ENCODE data around the gene SFSWAP.

- TF ChIP-seq ZNF70 (CRISPR knock-in tag; IDR thresholded peaks at IDR 0.05) (no peak), PATZ1 (CRISPR knock-in tag; IDR thresholded peaks at IDR 0.05; ENCODE audit: borderline replicate concordance) (no peak), ZFP3 (CRISPR knock-in tag; IDR thresholded peaks at IDR 0.05) (no peak), TOX (CRISPR knock-in tag; IDR thresholded peaks at IDR 0.05; ENCODE audit: borderline replicate concordance) (no peak), RARB (CRISPR knock-in tag; IDR thresholded peaks at IDR 0.05) (no peak), PPARA (CRISPR knock-in tag; IDR thresholded peaks at IDR 0.05; ENCODE audit: borderline replicate concordance) (no peak), ESRRG (CRISPR knock-in tag; IDR thresholded peaks at IDR 0.05) (no peak), TSHZ2 (CRISPR knock-in tag; IDR thresholded peaks at IDR 0.05) (no peak), BACH2 (CRISPR knock-in tag; IDR thresholded peaks at IDR 0.05; ENCODE audit: borderline replicate concordance) (no peak), ZC3H10 (CRISPR knock-in tag; IDR thresholded peaks at IDR 0.05) (no peak), OSR1 (CRISPR knock-in tag; IDR thresholded peaks at IDR 0.05) (no peak), ARNTL (CRISPR knock-in tag; IDR thresholded peaks at IDR 0.05; ENCODE audit: borderline replicate concordance, low read depth) (no peak), CREB5 (CRISPR knock-in tag; IDR thresholded peaks at IDR 0.05; ENCODE audit: low read depth) (no peak)
- TF ChIP-seq, protein P1, sequence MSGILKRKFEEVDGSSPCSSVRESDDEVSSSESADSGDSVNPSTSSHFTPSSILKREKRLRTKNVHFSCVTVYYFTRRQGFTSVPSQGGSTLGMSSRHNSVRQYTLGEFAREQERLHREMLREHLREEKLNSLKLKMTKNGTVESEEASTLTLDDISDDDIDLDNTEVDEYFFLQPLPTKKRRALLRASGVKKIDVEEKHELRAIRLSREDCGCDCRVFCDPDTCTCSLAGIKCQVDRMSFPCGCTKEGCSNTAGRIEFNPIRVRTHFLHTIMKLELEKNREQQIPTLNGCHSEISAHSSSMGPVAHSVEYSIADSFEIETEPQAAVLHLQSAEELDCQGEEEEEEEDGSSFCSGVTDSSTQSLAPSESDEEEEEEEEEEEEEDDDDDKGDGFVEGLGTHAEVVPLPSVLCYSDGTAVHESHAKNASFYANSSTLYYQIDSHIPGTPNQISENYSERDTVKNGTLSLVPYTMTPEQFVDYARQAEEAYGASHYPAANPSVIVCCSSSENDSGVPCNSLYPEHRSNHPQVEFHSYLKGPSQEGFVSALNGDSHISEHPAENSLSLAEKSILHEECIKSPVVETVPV (CRISPR knock-in tag; IDR thresholded peaks at IDR 0.05) = no peak
Observed at GRCh38 chr12:131756441-131756840, 45.6 kb downstream of the SFSWAP start.

All from SK-N-SH treated with all-trans-retinoic acid at 6 μM for 48 hours (cell line).